ENCODE measurements around the gene TSHZ1. TPM values are rescaled to one million over a fixed set of nuclear protein-coding genes. Genes with fewer than 3 reads are reported as not detected.

Gene TSHZ1
- total RNA-seq, 1 donor from 2014 or later, result 12.2 TPM

DNA sequence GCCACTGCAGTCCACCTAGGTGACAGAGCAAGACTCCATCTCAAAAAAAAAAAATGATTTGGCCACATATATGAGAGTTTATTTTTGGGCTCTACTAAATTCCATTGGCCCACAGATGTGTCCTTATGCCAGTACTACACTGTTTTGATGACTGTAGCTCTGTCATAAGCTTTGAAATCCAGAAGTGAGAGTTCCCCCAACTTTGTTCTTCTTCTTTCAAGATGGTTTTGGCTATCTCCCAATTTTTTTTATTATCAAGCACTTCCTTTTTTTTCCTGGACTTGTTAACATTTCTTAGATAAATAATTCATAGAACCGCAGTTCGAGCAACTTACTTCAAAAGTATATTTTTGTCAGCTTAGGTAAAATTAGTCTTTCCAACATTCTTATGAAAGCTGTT lies 96.9 kb downstream of the TSHZ1 start:
- Mint-ChIP-seq H3K27ac (ENCODE audit: unreplicated experiment) (no peak overlapping the region), H3K36me3 (ENCODE audit: unreplicated experiment) (no peaks in the 10 kb centered on the region), H3K4me3 (ENCODE audit: unreplicated experiment) (no peak overlapping the region), H3K9me3 (ENCODE audit: unreplicated experiment) (peaks cover 10% of the 10 kb centered on the region), H3K4me1 (ENCODE audit: unreplicated experiment) (no peaks in the 10 kb centered on the region), H3K27me3 (ENCODE audit: unreplicated experiment) (peaks cover 24% of the 10 kb centered on the region)
- TF ChIP-seq, protein P1, sequence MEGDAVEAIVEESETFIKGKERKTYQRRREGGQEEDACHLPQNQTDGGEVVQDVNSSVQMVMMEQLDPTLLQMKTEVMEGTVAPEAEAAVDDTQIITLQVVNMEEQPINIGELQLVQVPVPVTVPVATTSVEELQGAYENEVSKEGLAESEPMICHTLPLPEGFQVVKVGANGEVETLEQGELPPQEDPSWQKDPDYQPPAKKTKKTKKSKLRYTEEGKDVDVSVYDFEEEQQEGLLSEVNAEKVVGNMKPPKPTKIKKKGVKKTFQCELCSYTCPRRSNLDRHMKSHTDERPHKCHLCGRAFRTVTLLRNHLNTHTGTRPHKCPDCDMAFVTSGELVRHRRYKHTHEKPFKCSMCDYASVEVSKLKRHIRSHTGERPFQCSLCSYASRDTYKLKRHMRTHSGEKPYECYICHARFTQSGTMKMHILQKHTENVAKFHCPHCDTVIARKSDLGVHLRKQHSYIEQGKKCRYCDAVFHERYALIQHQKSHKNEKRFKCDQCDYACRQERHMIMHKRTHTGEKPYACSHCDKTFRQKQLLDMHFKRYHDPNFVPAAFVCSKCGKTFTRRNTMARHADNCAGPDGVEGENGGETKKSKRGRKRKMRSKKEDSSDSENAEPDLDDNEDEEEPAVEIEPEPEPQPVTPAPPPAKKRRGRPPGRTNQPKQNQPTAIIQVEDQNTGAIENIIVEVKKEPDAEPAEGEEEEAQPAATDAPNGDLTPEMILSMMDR (IDR thresholded peaks at IDR 0.05), result no peak
- no peak for DNase-seq (ENCODE audit: extremely low spot score, unreplicated experiment)

DNA sequence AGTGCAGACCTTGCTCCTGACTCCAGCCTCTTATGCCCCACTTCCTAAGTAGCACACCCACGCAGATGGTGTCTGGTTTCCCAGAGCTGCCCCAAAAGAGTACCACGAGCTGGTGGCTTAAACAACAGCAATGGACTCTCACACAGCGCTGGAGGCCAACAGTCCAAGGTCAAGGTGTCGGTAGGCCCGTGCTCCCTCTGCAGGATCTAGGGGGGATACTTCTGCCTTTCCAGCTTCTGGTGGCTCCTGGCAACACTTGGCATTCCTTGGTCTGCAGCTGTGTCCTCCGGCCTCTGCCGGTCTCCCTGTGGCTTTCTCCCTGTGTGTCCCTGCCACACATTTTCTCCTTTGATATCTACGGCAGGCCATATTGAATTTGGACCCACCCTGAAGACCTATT lies 99.0 kb downstream of the TSHZ1 start:
- Mint-ChIP-seq H3K9me3 (ENCODE audit: unreplicated experiment) (peaks cover 10% of the 10 kb centered on the region), H3K4me3 (ENCODE audit: unreplicated experiment) (no peak overlapping the region), H3K36me3 (ENCODE audit: unreplicated experiment) (no peaks in the 10 kb centered on the region), H3K4me1 (ENCODE audit: unreplicated experiment) (no peaks in the 10 kb centered on the region), H3K27me3 (ENCODE audit: unreplicated experiment) (peaks cover 24% of the 10 kb centered on the region), H3K27ac (ENCODE audit: unreplicated experiment) (no peak overlapping the region)
- DNase-seq (ENCODE audit: extremely low spot score, unreplicated experiment), result no peak
- TF ChIP-seq, protein P1 (IDR thresholded peaks at IDR 0.05), result no peak

DNA sequence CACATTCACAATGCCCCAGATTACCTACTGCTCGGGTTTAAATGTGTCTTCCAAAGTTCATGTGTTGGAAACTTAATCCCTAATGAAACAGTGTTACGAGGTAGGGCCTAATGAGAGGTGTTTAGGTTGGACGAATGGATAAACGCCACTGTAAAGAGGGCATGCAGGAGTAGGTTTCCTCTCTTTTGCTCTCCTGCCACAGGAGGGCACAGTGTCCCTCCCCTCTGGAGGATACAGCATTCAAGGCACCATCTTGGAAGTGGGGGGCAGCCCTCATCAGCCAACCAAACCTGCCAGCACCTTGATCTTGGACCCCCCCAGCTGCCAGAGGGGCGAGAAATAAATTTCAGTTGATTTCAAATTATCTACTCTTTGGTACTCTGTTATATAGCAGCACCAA lies 103.5 kb downstream of the TSHZ1 start:
- no peak for DNase-seq (ENCODE audit: extremely low spot score, unreplicated experiment)
- Mint-ChIP-seq H3K27me3 (ENCODE audit: unreplicated experiment) (peaks cover 11% of the 10 kb centered on the region), H3K27ac (ENCODE audit: unreplicated experiment) (no peak overlapping the region), H3K36me3 (ENCODE audit: unreplicated experiment) (no peaks in the 10 kb centered on the region), H3K4me3 (ENCODE audit: unreplicated experiment) (no peak overlapping the region), H3K9me3 (ENCODE audit: unreplicated experiment) (peaks cover 4% of the 10 kb centered on the region), H3K4me1 (ENCODE audit: unreplicated experiment) (no peaks in the 10 kb centered on the region)
- TF ChIP-seq, protein P1 (IDR thresholded peaks at IDR 0.05), result no peak

DNA sequence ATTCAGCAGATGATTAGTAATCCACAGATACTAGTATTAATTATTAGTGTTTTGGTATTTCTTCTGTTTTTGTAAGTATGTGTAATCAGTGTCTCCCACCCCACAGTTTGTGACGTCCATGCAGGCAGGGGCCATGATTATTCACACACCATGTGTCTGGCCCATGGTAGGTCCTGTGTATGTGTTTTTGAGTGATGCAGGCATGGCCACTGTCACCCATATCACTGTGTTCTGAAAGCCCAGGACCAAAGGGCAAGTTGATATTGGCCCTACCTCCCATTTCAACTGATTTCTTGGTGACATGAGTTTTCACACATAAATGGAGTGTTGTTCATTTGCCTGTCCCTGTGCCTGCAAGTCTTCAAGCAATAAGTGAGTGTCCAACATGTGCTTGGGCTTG lies 104.0 kb downstream of the TSHZ1 start:
- H3K36me3 Mint-ChIP-seq (ENCODE audit: unreplicated experiment), result no peaks in the 10 kb centered on the region
- no peaks in the 10 kb centered on the region for H3K4me1 Mint-ChIP-seq (ENCODE audit: unreplicated experiment)
- no peak overlapping the region for H3K27ac Mint-ChIP-seq (ENCODE audit: unreplicated experiment)
- TF ChIP-seq, protein P1 (IDR thresholded peaks at IDR 0.05), result no peak
- no peak overlapping the region for H3K4me3 Mint-ChIP-seq (ENCODE audit: unreplicated experiment)
- peaks cover 11% of the 10 kb centered on the region for H3K27me3 Mint-ChIP-seq (ENCODE audit: unreplicated experiment)
- no peaks in the 10 kb centered on the region for H3K9me3 Mint-ChIP-seq (ENCODE audit: unreplicated experiment)
- no peak for DNase-seq (ENCODE audit: extremely low spot score, unreplicated experiment)

DNA sequence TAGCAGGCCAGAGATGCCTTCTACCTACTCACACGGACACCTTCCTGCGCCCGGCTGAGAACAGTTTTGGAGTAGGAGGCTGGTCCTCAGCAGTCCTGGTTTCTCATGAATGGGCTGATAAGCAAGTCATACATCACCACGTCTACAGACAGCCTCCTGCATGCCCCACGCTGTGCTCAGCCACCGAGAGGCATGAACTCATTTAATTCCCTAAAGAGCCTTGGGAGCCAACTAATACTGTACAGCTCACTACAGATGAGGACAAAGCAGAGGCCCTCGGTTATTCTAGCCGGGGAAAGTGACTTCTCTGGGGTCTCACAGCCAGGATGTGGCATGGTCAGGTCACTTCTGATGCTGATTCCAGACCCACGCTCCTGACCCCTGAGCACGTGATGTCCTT lies 105.6 kb downstream of the TSHZ1 start:
- DNase-seq (ENCODE audit: extremely low spot score, unreplicated experiment), result no peak
- no peaks in the 10 kb centered on the region for H3K9me3 Mint-ChIP-seq (ENCODE audit: unreplicated experiment)
- H3K27me3 Mint-ChIP-seq (ENCODE audit: unreplicated experiment), result peaks cover 6% of the 10 kb centered on the region
- no peak overlapping the region for H3K27ac Mint-ChIP-seq (ENCODE audit: unreplicated experiment)
- no peaks in the 10 kb centered on the region for H3K4me1 Mint-ChIP-seq (ENCODE audit: unreplicated experiment)
- TF ChIP-seq, protein P1 (IDR thresholded peaks at IDR 0.05), result no peak
- no peak overlapping the region for H3K4me3 Mint-ChIP-seq (ENCODE audit: unreplicated experiment)
- H3K36me3 Mint-ChIP-seq (ENCODE audit: unreplicated experiment), result no peaks in the 10 kb centered on the region
